ENCODE data around the gene CLIP4. TPM values are rescaled to one million over a fixed set of nuclear protein-coding genes. Genes with fewer than 3 reads are reported as not detected.

Gene CLIP4
- total RNA-seq, 1 experiment from 2014 or later = 19.6 TPM

DNA sequence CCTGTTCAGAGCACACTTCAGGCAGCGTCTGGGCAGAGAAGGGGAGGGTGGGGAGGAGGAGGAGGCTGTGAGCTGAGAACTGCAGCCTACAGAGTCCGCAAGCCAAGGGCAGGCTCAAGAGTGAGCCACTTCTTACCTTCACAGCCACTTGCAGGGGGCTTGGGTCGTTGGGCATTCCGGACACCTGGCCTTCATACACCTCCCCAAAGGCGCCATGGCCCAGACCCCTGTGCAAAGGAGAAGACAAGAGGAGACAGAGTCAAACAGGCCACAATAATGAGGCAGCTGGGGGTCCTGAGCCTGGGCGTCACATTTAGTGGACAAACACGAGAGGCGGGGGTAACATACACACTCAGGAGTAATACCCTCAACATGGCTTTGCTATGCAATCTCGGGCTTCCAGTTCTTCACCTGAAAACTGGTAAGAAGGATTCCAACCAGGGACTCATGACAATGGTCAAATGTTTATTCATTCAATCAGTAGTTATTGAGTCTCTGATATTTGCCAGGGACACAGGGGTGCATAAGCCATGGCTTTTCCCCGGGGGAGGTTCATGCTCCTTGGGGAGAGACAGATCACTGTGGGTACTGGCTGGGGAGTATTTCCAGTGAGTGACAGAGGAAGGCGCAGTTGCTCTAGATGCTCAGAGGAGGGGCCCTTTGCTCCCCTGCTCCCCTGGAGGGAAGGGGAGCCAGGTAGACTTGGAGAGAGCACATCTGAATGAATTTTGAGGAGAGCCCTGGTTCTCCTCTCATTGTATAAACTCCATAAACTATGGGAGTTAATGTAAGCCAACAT, 107.4 kb downstream of the CLIP4 start:
- Histone ChIP-seq H3K36me3 (peaks cover 30% of the 10 kb centered on the region), H3K9me3 (replicated peaks) (no peaks in the 10 kb centered on the region)
- DNase-seq = no peak

DNA sequence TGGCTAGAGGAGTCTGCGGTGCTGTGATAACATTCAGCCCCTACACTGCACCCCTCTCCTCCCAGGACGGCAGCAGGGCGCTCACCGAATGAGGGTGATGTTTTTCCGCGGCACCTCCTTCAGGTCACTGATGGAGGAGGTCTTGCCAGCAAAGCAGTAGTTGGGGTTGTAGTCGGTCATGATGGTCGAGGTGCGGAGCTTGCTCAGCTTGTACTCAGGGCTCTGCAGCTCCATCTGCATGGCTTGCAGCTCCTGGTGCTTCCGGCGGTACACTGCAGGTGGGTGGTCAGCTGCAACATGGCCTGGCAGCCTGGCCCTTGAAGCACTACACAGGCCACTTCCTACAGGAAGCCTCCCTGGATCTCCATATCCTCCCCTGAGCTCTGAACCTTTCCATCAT, 108.0 kb downstream of the CLIP4 start:
- no peak for DNase-seq
- Histone ChIP-seq H3K36me3 (peaks cover 30% of the 10 kb centered on the region), H3K27me3 (no peaks in the 10 kb centered on the region), H3K27ac (no peak overlapping the region), H3K4me3 (no peak overlapping the region), H3K4me1 (peaks cover 45% of the 10 kb centered on the region), H3K9me3 (replicated peaks) (no peaks in the 10 kb centered on the region)

More for the DNA sequence above, 107.4 kb downstream of the CLIP4 start:
- Histone ChIP-seq H3K4me1 (peaks cover 40% of the 10 kb centered on the region), H3K4me3 (no peak overlapping the region), H3K27ac (no peak overlapping the region), H3K27me3 (no peaks in the 10 kb centered on the region)

DNA sequence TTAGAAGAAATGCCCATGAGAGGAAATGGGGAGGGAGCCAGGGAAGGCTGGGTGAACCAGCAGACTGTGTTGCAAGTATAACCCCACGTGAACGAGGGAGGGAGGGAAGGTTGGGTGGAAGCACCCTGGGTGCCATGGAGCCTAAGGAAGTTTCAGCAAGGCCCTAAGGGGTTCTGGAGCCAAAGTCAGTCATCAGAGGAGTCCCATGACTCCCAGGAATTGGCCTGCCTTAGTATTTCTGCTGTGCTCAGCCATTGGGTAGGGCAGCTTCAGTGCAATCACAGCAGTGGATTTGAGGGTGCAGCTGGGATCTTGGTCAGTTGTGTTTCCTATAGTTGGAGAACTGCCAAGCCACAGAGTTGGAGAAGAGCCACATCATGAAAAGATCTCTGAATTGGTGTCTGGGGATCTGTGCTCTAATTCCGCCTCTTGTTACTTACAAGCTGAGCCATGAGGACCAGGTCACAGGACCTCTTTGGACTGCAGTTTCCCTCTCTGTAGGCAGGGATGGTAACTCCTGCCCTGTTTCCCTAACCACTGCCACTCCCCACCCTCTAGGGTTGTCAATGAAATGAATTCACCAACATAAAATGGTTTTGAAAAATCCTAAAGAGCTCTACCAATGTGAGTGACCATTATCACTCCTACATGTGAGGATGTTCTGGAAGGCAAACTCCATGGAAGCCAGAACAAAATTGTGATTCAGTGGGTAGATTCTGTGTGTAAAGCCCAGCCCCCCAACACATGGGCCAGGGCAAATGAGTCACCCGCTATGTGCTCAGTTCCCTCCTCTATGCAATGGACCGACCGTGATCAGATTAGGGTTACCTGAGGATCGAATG, 108.9 kb downstream of the CLIP4 start:
- Histone ChIP-seq H3K27me3 (no peaks in the 10 kb centered on the region), H3K9me3 (replicated peaks) (no peaks in the 10 kb centered on the region), H3K27ac (no peak overlapping the region), H3K36me3 (peaks cover 29% of the 10 kb centered on the region), H3K4me1 (peaks cover 48% of the 10 kb centered on the region), H3K4me3 (no peak overlapping the region)
- peak; percentile 93 to 98 for DNase-seq

DNA sequence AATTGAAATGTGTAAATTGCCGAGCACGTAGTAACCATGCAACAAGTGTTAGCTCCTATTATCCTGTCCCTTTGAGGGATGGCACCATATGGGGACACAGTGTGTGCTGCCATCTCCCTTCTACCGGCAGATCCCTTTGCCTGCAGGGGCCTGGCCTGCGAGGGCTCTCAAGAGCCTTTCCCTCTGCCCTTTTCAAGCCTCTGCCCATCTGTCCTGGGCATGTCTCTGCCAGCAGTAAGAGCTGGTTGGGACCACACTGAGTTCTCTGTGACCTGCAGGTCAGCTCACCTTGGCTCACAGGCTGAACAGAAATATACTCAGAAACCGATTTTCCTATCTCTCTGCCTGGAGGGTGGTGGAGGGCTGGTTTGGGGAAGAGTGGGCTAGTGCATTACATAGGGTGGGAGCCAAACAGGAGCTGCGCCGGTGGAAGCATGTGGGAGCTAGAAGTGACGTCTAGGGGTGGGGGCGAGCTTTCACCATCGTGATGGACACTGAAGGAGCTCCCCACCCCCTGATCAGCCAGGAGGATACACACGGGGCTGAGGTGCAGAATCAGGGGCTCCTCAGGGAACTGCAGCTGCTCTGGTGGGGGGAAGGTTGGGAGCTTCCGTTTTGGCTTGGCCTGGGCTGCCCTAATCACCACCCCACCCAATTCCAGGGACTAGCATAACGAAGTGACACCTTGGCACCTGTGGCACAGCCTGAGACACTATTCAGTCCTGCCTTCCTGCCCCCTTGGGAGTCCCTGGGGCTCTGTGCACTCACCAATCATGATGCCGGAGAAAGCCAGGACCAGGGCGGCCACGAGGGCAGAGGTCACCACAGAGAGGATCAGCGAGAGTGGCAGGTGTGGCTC, 109.7 kb downstream of the CLIP4 start:
- peaks cover 48% of the 10 kb centered on the region for H3K4me1 ChIP-seq
- peaks cover 22% of the 10 kb centered on the region for H3K36me3 ChIP-seq
- H3K27me3 ChIP-seq = no peaks in the 10 kb centered on the region
- DNase-seq = peak; percentile 37 to 65
- H3K4me3 ChIP-seq = no peak overlapping the region
- H3K27ac ChIP-seq = no peak overlapping the region
- no peaks in the 10 kb centered on the region for H3K9me3 ChIP-seq (replicated peaks)

DNA sequence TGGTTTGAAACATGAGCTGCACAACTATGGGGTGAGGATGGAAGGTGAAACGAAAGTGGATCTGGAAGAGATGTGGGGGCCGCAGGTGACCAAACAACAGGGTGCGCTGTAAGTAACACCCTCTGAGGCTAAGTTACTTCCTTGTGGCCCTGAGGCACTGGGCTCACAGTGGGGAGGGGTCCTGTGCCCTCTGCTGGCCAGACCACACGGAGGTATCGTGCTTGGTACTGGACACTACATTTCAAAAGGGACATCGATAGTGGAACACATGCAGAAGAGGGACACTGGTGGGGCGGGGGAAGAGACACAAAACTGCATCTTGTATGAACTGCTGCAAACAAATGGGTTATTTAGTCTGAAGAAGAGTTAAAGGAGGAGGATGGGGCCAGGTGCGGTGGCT, 110.6 kb downstream of the CLIP4 start:
- H3K4me1 ChIP-seq = peaks cover 48% of the 10 kb centered on the region
- no peak overlapping the region for H3K27ac ChIP-seq
- peaks cover 14% of the 10 kb centered on the region for H3K36me3 ChIP-seq
- H3K4me3 ChIP-seq = no peak overlapping the region
- no peaks in the 10 kb centered on the region for H3K9me3 ChIP-seq (replicated peaks)
- no peak for DNase-seq
- H3K27me3 ChIP-seq = no peaks in the 10 kb centered on the region

DNA sequence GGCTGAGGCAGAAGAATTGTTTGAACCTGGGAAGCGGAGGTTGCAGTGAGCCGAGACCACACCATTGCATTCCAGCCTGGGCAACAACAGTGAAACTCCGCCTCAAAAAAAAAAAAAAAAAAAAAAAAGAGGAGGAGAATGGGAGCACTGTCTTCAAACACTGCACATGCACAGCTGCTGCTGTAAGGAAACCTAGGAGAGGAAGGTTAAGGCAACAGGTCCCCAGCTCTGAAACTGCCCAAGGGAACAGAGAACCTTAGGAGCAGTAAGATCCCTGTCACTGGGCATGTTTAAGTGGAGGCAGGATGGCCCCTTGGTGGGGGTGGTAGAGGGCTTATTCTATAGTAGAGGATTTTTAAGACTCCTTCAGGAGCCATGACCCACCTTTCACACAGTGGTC, 111.2 kb downstream of the CLIP4 start:
- Histone ChIP-seq H3K4me3 (no peak overlapping the region), H3K36me3 (peaks cover 9% of the 10 kb centered on the region), H3K27ac (no peak overlapping the region), H3K4me1 (peaks cover 48% of the 10 kb centered on the region), H3K27me3 (no peaks in the 10 kb centered on the region), H3K9me3 (replicated peaks) (no peaks in the 10 kb centered on the region)
- peak in 1 of 2 experiments; percentile 53 for DNase-seq

DNA sequence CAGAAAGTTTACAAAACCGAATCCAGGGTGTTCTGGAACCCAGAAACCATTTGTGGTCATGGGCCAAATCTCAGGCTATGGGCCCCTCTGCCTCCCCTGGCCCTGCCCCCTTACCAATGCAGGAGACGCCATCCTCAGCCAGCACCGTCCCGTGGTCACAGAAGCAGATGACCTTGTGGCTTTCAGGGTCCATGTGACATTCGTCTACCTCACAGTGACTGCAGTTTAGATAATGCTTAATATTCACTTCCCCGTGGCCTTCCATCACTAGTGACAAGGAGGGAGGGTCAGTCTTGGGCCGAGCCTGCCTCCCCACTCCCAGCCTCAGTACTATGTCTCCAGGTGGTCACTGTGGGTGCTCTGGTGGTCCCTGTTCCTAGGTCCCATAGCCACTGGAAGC, 111.6 kb downstream of the CLIP4 start:
- Histone ChIP-seq H3K27ac (no peak overlapping the region), H3K36me3 (peaks cover 4% of the 10 kb centered on the region), H3K4me1 (peaks cover 48% of the 10 kb centered on the region), H3K4me3 (no peak overlapping the region), H3K9me3 (replicated peaks) (no peaks in the 10 kb centered on the region), H3K27me3 (no peaks in the 10 kb centered on the region)
- no peak for DNase-seq

DNA sequence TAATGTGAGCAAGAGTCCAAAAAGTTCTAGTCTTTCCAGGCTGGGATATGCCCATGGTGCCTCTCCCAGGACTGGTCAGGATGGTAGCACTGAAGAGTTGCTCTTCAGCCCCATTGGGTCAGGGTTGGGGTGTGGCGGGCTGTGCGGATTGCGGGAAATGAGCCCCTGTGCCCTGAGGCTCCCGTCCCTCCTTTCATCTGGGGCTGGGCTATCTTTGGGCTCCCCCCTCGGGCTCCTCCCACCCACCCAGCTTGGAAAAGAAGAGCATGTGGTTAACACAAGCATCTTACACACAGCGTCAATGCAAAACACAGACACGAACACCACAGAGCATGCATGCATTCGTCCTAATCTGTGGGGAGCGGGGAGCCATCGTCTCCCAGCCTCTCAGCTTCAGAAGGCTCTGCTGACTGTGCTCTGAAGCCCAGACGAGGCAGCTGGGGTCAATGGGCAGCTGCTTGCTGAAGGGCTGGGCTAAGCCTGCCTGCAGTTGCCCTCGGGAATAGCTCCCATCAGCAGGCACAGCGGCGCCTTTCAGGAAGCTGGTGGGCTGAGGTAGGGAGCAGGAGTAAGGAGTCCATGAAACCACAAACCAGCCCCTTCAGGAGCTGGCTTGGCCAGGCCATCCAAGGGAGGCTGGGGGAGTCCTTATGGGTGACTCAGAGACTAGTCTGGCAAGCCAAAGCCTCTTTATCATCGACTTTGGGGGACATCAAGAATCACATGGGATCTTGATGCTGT, 112.9 kb downstream of the CLIP4 start:
- H3K27ac ChIP-seq = peak overlapping the region; percentile 27
- H3K9me3 ChIP-seq (replicated peaks) = no peaks in the 10 kb centered on the region
- no peaks in the 10 kb centered on the region for H3K27me3 ChIP-seq
- no peak overlapping the region for H3K4me3 ChIP-seq
- DNase-seq = peak; percentile 95
- peaks cover 48% of the 10 kb centered on the region for H3K4me1 ChIP-seq
- H3K36me3 ChIP-seq = peaks cover under 1% of the 10 kb centered on the region; the same call in 1 of the 2 replicates

DNA sequence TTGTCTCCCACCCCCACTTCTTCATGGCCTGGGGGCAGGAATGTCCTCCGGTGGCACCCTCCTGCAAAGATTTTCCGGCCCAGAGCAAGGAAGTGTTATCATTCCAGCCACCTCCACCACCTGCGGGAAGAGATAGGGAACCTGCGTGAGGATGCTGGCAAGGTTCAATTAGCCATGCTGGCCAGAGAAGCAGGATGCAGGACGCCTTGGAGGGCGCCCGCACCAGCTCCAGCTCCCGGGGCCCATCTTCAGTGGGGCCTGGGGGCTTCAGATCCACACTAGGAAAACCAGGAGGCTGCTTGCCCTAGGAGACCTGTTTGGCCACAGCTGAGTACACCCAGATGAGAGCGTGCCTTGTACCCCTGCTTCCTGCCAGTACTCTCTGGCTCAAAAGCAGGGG, 113.7 kb downstream of the CLIP4 start:
- no peaks in the 10 kb centered on the region for H3K9me3 ChIP-seq (replicated peaks)
- H3K4me1 ChIP-seq = peaks cover 39% of the 10 kb centered on the region
- H3K4me3 ChIP-seq = no peak overlapping the region
- H3K27me3 ChIP-seq = no peaks in the 10 kb centered on the region
- H3K27ac ChIP-seq = no peak overlapping the region
- DNase-seq = no peak
- peaks cover 2% of the 10 kb centered on the region; the same call in 1 of the 2 replicates for H3K36me3 ChIP-seq

DNA sequence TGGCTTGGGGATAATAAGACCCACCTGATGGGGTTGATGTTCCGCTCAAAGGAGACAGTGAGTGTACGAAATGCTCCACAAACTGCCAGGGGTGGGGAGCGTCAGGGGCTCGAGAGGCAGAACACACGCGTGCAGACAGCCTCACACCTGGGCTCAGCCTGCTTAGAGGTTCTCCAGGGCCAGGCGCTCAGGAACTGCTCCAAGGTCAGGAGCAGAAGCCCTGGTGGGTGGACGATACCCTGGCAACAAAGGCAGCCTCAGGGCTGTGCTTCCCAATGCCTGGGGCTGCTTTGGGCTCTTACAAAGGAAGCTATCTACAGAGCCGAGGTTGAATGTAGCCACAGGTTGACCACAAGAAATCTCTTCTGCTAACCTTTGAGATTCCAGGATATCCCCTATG, 114.4 kb downstream of the CLIP4 start:
- peak in 1 of 2 experiments; percentile 43 for DNase-seq
- H3K27me3 ChIP-seq = no peaks in the 10 kb centered on the region
- no peak overlapping the region for H3K27ac ChIP-seq
- H3K4me1 ChIP-seq = peaks cover 32% of the 10 kb centered on the region
- H3K36me3 ChIP-seq = peaks cover 2% of the 10 kb centered on the region; the same call in 1 of the 2 replicates
- H3K4me3 ChIP-seq = no peak overlapping the region
- no peaks in the 10 kb centered on the region for H3K9me3 ChIP-seq (replicated peaks)

DNA sequence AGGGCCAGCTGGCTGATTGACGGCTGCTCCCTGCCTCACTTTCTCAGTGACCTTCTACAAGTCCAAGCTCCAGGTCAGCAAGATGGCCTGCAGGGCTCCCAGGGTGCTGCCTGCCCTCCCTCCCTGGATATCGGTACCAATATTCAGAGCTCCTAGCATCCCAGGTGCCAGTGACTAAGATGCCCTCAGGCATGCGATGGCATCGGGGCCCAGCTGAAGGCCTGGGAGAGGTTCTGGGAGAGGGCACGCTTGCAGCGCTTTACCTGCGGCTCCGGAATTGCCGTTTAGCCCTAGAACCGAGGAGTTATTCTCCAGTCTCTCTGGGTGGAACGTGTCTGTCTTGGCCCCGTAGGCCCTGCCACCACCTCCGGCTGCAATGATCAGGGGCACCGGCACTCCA, 116.8 kb downstream of the CLIP4 start:
- Histone ChIP-seq H3K27ac (no peak overlapping the region), H3K4me1 (peaks cover 14% of the 10 kb centered on the region), H3K9me3 (replicated peaks) (no peaks in the 10 kb centered on the region), H3K27me3 (no peaks in the 10 kb centered on the region), H3K36me3 (peaks cover 2% of the 10 kb centered on the region; the same call in 1 of the 2 replicates), H3K4me3 (no peak overlapping the region)
- DNase-seq = no peak

DNA sequence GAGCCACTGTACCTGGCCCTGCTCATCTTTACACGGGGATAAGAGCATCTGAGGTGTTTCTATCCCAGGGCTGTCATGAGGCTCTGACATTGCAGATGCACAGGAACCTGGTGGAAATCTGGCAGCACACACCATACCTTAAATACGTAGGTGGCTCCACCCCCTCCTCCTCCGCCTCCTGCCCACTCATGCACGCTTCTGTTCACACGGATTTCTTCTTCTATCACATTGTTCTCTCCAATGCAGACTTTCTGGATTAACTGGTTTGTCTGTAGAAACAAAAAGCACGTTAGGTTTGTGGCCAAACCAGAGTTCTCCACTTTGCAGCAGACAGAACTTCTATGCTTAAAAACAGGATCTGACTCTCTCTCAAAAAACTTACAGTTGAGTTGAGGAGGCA, 118.2 kb downstream of the CLIP4 start:
- no peak for DNase-seq
- Histone ChIP-seq H3K27ac (no peak overlapping the region), H3K27me3 (no peaks in the 10 kb centered on the region), H3K9me3 (replicated peaks) (no peaks in the 10 kb centered on the region), H3K36me3 (peaks cover 2% of the 10 kb centered on the region; the same call in 1 of the 2 replicates), H3K4me3 (no peak overlapping the region), H3K4me1 (peaks cover 2% of the 10 kb centered on the region; the same call in 1 of the 2 replicates)

DNA sequence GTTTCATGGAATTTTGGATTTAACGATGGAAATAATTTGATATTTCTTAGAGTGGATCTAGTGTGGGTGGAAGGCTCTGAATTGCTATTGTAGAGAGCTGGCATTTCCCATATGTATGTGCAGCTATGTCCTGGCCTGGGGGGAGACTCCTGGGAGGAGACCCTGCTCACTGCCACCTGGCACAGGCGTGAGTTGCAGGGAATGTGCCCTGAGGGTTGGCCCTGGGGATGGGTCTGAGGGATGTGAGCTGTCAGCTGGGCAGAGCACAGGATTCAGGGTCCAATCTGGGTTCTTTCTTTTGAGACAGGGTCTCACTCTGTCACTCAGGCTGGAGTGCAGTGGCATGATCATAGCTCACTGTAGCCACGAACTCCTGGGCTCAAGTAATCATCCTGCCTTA, 120.2 kb downstream of the CLIP4 start:
- Histone ChIP-seq H3K36me3 (peaks cover 2% of the 10 kb centered on the region; the same call in 1 of the 2 replicates), H3K9me3 (replicated peaks) (no peaks in the 10 kb centered on the region), H3K27me3 (no peaks in the 10 kb centered on the region), H3K27ac (no peak overlapping the region), H3K4me3 (no peak overlapping the region), H3K4me1 (no peaks in the 10 kb centered on the region)
- DNase-seq = no peak

DNA sequence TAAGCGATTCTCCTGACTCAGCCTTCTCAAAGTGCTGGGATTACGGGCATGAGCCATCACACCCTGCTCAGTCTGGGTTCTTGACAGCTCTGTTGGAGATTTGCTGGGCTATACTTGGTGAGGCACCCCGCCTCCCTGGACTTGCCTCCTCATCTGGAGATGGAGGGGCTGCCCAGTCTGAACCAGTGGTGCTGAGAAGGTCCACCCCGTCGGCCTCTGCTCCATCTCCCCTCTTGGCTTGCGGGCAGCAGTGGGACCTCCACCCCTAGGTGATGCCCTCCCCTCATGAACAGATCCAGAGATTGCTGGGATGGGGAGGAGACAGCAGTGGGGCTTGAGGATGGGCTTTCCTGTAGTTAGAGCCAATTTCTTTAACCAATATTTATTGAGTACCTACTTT, 120.9 kb downstream of the CLIP4 start:
- no peak for DNase-seq
- Histone ChIP-seq H3K9me3 (replicated peaks) (no peaks in the 10 kb centered on the region), H3K4me1 (no peaks in the 10 kb centered on the region), H3K27ac (no peak overlapping the region), H3K27me3 (no peaks in the 10 kb centered on the region), H3K4me3 (no peak overlapping the region), H3K36me3 (peaks cover 2% of the 10 kb centered on the region; the same call in 1 of the 2 replicates)
